Measurements from ENCODE around the gene CCDC172.
"Not testable (repeated sequence)": the region's sequence is repeated elsewhere in the genome, so short reads cannot be mapped to it uniquely, and the experiment has no call there.

CCDC172 gene

DNA sequence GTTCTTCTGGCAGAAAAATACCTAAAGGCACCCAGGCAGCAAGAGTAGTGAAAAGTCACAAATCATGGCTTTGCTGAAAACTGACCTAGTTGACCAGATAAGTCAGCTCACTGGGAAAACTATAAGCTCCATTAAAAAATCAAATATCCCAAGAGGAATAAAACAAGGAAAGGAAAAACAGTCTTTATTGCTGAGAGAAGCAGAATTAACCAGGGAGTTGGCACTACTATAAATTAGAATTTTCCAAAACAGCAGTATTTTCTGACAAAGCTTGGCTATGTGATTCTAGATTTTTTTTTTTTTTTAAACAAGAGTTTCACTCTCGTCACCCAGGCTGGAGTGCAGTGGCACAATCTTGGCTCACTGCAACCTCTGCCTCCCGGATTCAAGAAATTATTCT, 12.6 kb downstream of the CCDC172 start:
- DNase-seq, result no peak

- DNase-seq, result no peak
Measured at GRCh38 chr10:116352125-116352524, 27.9 kb downstream of the CCDC172 start.

DNA sequence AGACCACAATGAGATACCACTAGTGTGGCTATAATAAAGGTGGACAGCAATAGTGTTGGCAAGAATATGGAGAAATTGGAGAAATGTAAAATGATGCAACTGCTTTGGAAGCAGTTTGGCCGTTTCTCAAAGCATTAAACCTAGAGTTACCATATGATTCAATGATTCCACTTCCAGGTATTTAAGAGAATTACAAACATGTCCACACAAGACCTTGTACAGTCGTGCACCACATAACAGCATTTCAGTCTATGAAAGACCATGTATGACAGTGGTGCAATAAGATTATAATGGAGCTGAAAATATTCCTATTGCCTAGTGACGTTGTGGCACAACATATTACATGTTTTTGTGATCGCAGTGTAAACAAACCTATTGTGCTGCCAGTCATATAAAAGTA, 29.6 kb downstream of the CCDC172 start:
- DNase-seq, result no peak

DNA sequence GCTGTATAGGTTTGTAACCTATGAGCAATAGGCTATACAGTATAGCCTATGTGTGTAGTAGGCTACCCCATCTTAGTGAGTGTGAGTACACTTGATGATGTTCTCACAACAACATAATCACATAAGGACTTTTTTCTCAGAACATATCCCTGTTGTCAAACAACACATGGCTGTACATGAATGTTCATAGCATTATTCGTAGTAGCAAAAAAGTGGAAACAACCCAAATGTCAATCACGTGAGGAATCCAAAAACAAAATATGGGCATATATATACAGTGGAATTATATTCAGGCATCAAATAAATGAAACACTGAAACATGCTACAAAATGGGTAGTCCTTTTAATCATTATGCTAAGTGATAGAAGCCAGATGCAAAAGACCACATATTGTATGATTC, 31.1 kb downstream of the CCDC172 start:
- DNase-seq, result no peak

DNA sequence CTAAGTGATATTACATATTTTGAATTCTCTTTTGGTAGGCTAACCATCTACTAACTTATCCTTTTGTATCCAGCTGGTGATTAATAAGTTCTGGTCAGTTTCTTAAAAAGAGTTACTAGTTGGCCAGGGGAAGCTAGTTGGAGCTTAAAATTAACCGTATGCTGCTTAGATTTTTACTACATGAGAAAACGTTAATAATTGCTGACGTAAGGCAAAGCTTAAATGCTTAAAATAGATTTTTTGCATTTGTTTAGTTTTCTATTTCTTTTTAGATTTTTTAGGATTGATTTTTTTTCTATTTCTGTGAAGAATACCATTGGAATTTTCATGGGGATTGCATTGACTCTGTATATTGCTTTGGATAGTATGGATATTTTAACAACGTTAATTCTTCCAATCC, 32.6 kb downstream of the CCDC172 start:
- DNase-seq, result no peak

DNA sequence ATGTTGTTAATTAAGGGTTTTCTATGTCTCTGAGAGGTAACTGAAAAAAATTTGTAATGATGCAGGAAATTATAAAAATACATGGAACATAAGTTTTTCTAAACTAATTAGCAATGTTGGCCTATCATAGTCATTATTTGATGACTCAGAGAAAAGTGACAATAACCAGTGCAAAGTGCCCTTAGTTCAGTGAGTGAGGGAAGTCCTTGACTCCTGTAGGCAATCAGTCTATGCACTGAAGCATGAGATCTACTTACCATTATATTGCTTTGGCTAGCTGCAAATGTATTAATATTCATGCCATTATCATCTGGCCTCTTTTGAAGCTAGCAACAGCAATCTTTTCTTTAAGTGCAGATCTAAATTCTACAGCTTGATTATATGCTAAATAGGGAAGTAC, 40.6 kb downstream of the CCDC172 start:
- DNase-seq, result no peak

GRCh38 chr10:116371737-116372136, 47.5 kb downstream of the CCDC172 start:
- DNase-seq, result no peak

- DNase-seq, result no peak
Measured at GRCh38 chr10:116382290-116382689, 58.0 kb downstream of the CCDC172 start.

GRCh38 chr10:116385311-116385710, 61.1 kb downstream of the CCDC172 start:
- DNase-seq, result no peak

GRCh38 chr10:116385994-116386809, 62.0 kb downstream of the CCDC172 start:
- DNase-seq, result no peak

GRCh38 chr10:116393246-116393831, 69.1 kb downstream of the CCDC172 start:
- not testable (repeated sequence) for DNase-seq

- no peak for DNase-seq
Measured at GRCh38 chr10:116395223-116395985, 71.2 kb downstream of the CCDC172 start.

- DNase-seq, result no peak
Measured at GRCh38 chr10:116398224-116398623, 74.0 kb downstream of the CCDC172 start.

GRCh38 chr10:116402858-116403257, 78.6 kb downstream of the CCDC172 start:
- DNase-seq, result no peak

DNA sequence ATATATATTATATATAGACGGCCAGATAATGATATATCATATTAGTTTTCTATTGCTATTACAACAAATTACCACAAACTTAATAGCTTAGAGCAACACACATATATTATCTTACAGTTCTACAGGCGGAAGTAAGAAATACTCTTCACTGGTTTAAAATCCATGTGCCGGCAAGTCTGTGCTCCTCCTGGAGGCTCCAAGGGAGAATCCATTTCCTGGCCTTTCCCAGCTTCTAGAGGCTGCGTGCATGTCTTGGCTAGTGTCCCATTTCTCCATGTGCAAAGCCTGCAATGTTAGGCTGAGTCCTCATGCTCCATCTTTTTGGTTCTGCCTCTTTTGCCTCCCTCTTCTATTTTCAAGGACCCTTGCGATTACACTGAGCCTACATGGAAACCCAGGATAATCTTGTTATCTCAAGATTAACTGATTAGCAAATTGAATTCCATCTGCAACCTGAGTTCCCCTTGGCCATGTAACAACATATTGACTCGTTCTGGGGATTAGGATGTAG, 79.5 kb downstream of the CCDC172 start:
- DNase-seq, result no peak

DNA sequence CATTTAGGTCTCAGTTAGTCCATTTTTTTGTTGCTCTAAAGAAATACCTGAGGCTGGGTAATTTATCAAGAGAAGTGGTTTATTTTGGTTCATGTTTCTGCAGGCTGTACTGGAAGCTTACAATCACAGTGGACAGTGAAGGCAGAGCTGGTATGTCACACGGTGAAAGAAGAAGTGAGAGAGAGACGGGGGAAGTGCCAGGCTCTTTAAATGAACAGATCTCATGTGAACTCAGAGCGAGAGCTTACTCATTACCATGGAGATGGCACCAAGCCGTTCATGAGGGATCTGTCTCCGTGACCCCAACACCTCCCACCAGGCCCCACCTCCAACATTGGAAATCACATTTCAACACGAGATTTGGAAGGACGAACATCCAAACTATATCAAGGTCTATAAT, 84.5 kb downstream of the CCDC172 start:
- DNase-seq, result no peak

DNA sequence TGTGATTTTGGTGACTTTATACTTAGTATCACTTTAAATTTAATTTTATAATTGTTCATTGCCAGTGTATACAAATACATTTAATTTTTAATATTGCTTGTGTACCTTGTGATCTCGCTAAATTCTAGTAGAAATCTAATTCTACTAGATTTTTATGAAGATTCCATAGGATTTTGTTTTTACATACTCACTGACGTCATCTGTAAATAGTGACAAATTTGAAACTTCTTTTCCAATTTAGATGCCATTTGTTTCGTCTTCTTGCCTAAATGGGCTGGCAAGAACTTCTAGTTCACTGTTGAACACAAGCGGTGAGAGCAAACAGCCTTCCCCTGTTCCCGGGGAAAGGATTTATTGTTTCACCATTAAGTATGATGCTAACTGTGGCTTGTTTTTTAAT, 86.1 kb downstream of the CCDC172 start:
- no peak for DNase-seq

GRCh38 chr10:116417821-116418220, 93.6 kb downstream of the CCDC172 start:
- DNase-seq, result no peak

DNA sequence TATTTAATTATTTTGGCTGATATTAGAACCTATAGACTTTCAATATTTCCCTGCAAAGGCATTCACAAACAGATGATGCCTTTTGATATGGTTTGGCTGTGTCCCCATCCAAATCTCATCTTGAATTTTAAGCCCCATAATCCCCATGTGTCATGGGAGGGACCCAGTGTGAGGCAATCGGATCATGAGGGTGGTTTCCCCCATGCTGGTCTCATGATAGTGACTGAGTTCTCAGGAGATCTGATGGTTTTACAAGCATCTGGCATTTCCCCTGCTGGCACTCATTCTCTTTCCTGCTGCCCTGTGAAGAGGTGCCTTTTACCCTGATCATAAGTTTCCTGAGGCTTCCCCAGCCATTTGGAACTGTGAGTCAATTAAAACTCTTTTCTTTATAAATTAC, 94.1 kb downstream of the CCDC172 start:
- no peak for DNase-seq

DNA sequence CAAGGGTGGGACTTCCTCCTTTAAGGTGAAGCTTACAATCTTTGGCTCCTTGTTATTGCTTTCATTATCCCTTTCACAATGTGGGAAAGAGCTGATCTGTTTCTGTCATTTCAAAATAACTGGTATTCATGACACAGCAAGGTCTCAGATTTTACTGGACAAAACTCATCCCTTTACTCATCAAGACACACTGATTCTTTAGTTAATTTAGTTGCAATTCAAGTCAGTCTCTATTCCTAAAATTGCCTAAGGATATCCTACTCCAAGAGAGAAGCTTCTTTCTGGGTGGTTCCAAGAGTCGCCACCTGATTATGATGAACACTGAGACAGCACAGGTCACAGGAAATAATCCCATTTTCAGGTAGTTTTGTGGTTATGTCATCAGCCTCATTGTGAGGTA, 97.6 kb downstream of the CCDC172 start:
- DNase-seq, result no peak

- DNase-seq, result no peak
Measured at GRCh38 chr10:116427671-116428070, 103.4 kb downstream of the CCDC172 start, which contains the start of gene PNLIPRP3. Gene PNLIPRP3 (plus strand): TSS chr10:116427847. CDS start chr10:116428013, 166 bp downstream.

DNA sequence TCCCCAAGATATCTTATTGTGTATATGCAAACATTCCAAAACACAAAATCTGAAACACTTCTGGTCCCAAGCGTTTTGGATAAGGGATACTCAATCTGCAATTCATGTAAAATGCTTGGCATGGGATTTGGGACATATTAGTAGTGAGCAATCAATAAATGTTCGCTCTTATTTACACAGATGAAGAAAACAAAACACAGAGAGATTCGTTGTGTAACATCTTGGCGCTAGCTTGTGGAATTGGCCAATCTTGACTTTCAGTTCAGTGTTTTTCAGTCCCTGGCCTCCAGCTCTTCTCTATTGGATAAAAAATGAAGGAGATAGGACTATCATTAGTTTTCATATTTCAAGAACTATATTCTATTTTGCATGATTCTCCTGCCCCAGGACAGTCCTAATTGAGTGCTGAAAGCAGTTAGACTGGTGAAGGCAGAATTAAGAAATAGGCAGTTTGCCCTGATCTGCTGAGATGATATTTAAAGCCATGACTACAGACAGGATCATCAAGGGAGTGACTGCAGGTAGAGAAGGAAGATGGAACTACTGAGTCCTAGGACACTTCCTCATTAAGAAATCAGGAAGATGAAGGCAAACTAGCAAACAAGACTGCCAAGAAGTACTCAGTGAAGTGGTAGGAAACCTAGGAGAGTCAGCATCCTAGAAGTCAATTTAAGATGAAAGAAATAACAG, 105.2 kb downstream of the CCDC172 start:
- no peak for DNase-seq
